H54 (cell line): Measurements from ENCODE around the gene HDAC1.

Experiments used
- DNase-seq: peaks from one replicate; pipeline ENCODE4 v3.0.0; 2011; ENCODE audit warnings: low spot score, mixed read lengths; ENCODE audit not compliant: insufficient read length
- FAIRE-seq: peaks from 3 replicates; lab custom pipeline; 2011; peaks lifted over from hg19 to GRCh38; lab: Jason Lieb, UNC
- POLR2A ChIP-seq: IDR thresholded peaks from 2 replicates; pipeline ENCODE4 v1.6.1; 2011; ENCODE audit warnings: low read depth, mild to moderate bottlenecking, low read length

HDAC1 gene

DNA sequence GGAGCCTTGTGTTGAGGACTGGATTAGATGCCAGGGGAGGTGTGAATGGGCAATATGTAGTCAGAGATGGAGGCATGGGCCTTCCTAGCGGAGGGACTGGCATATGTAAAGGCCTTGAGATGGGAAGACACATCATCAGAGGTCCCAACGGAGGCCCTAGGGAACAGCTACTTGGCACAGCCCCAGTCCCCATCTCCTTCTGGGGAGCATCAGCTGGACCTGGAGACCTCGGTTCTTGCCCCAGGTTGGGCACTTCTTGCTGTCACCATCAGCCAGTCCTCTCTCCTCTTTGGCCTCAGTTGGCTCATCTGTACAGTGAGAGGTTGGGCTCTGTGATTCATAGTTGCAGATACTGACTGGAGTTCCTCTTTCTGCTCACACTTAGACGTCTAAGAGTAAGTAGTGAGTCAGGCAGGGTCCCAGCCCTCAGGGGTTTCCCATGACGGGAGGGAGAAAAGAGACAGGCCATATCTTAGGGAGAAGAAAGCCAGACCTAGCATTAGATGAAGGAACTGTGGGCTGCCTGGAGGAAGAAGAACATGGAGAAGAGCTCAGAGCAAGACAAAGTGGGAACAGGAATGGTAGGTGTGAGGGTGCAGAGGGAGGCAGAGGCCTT, 47.6 kb downstream of the HDAC1 start:
- TF ChIP-seq POLR2A, result no peak
- FAIRE-seq, result no peak
- DNase-seq, result no peak

GRCh38 chr1:32341186-32341757, 49.4 kb downstream of the HDAC1 start:
- FAIRE-seq (no peak), DNase-seq (no peak)
- no peak for TF ChIP-seq POLR2A

- FAIRE-seq (no peak), DNase-seq (no peak)
- TF ChIP-seq POLR2A, result no peak
Observed at GRCh38 chr1:32341971-32342370, 50.1 kb downstream of the HDAC1 start.

DNA sequence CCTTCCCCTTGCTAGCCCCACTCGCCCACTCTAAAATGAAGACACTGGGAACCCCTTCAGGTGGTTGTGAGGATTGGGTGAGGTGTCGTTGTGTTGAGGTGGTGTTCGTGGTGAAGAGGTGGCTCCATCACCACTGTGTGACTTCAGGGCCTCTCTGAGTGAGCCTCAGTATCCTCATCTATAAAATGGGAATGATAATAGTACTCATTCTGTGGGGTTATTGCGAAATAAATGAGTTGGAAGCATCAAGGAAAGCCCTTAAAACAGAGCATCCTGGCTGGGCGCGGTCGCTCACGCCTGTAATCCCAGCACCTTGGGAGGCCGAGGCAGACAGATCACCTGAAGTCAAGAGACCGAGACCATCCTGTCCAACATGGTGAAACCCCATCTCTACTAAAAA, 50.8 kb downstream of the HDAC1 start:
- TF ChIP-seq POLR2A, result no peak
- no peak for FAIRE-seq

GRCh38 chr1:32345289-32345827, 53.5 kb downstream of the HDAC1 start:
- no peak for DNase-seq
- FAIRE-seq, result no peak
- no peak for TF ChIP-seq POLR2A

More for the DNA sequence above, 50.8 kb downstream of the HDAC1 start:
- no peak for DNase-seq

DNA sequence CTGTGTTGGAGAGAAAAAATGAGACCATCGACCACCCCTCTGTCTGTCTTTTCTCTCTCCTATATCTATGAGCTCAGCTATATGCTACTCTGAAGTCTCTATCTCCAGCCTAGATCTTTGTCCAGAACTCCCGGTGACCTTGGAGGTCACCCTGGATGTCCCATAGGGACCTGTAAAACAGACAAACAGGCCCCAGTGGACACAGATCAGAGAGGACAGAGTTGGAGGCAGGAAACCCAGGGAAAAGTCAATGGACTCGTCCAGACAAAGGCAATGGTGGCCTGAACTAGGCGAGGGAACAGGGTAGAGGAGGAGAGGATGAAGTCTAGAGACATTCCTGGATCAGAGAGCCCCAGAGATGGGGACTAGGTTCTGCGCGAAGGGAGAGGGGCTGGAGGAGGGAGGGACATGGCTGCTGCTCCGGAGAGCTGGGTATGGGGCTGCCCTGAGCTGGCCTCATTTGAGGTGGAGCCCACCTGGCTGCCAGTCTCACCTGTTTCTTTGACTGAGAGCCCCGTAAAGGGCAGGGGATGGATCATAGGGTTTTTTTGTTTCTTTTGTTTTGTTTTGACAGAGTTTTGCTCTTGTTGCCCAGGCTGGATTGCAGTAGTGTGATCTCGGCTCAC, 54.8 kb downstream of the HDAC1 start:
- FAIRE-seq, result no peak
- TF ChIP-seq POLR2A, result no peak
- DNase-seq, result no peak

GRCh38 chr1:32349211-32349708, 57.4 kb downstream of the HDAC1 start:
- DNase-seq, result peak; percentile 71
- no peak for TF ChIP-seq POLR2A
- peak; percentile 20 for FAIRE-seq

DNA sequence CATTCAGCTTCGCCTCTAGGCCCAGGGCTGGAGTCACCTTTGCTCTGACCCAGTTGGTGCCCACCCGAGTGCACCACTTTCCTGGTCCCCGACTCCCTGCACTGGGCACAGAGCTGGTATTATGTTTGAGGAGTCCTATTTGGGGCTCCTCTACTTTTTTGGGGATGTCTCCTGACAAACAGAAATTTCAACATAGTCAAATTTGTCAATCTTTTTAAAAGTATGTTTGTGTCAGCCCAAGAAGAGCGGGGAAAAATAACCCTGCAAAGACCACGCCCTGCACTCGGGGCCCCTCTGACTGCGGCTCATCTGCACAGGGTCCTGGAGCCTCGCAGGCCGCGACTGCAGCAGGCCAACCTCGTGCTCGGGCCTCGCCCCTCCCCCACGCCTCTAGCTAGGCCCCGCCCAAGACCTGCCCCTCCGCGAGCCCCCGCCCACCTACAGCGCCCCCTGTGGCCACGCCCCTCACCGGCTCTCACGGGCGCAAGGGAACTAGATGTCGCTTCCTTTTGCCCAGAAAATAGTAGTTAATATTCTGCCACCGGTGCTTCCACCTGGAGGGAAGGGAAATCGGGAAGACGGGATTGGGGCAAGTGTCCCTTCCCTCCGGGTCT, 59.0 kb downstream of the HDAC1 start:
- no peak for FAIRE-seq
- DNase-seq, result peak; percentile 57
- no peak for TF ChIP-seq POLR2A

- peak; percentile 70 for TF ChIP-seq POLR2A
- FAIRE-seq (no peak), DNase-seq (peak; percentile 91)
Observed at GRCh38 chr1:32351399-32352238, 59.7 kb downstream of the HDAC1 start.

DNA sequence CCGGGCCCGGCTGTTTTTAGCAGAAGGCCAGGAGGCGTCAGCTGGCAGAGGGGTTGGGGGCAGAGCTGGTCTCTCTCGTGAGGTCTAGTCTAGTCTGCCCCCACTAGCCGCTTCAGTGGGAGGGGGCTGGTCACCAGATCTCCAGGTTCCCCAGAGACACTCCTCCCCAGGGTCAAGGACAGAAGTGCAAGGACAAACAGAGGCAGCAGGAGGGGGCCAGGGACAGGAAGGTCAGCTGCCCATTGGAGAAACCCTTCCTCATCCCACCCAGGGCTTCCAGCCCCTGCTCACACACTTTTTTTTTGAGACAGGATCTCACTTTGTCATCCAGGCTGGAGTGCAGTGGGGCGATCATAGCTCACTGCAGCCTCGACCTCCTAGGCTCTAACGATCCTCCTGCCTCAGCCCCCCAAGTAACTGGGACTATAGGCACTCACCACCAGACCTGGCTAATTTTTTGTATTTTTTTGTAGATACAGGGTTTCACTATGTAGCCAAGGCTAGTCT, 60.4 kb downstream of the HDAC1 start:
- no peak for TF ChIP-seq POLR2A
- DNase-seq (no peak), FAIRE-seq (no peak)

DNA sequence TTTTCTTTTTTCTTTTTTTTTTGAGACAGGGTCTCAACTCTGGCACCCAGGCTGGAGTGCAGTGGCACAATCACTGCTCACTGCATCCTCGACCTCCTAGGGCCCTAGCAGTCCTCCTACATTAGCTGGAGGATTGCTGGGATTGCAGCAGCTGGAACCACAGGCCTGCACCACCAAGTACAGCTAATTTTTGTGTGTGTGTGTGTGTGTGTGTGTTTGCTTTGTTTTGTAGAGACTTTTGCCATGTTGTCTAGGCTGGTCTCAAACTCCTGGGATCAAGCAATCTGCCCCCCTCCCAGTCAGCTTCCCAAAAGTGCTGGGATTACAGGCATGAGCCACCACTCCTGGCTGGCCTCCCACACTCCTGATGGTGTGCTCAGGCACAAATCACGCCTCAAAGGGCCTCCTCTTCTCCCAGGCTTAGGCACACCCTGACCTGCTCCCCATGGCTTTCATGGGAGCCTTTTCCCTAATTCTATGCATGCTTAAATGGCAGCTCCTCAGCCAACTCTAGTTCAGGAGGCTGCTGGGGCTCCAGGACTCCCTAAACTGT, 61.0 kb downstream of the HDAC1 start:
- FAIRE-seq (no peak), DNase-seq (no peak)
- no peak for TF ChIP-seq POLR2A

DNA sequence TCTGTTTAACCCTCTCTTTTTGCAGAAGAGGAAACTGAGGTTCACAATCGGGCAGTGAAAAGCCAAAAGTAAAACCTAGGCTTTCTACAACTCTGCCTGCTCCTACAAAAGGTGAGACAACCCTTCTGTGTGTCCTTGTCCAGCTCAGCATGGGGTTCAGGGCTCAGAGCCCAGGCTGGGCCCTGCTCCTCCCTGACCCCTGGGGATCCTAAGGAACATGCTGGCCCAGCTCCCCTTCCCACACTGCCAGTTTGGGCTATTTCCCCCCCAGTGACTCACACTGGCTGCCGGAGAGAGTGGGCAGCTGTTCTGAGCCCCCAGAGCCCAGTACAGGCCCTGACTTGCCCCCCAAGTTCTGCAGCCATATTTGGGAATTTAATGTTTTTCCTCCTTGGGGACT, 61.5 kb downstream of the HDAC1 start:
- no peak for TF ChIP-seq POLR2A
- FAIRE-seq, result no peak
- DNase-seq, result no peak
